ENCODE measurements around the gene OR4S2.

The OR4S2 gene

GRCh38 chr11:55648027-55648426 lies at the start of gene OR4S2:
TSS of gene OR4S2 (plus strand) at chr11:55648327. CDS start at chr11:55650904, 2,577 bp downstream.
- no peak for DNase-seq (ENCODE audit: low read depth)

- DNase-seq (ENCODE audit: low read depth): no peak
These were observed 40.6 kb upstream of the OR4S2 start, which contains the start of gene OR4C11 for GRCh38 chr11:55607545-55607944. TSS of gene OR4C11 (minus strand) at chr11:55607645. CDS start at chr11:55604373, 3,272 bp downstream.

GRCh38 chr11:55624531-55624930 lies 23.6 kb upstream of the OR4S2 start:
- DNase-seq (ENCODE audit: low read depth): no peak

- DNase-seq (ENCODE audit: low read depth): no peak
These were observed 13.3 kb upstream of the OR4S2 start, which contains the start of gene OR4P4 for GRCh38 chr11:55634813-55635212. TSS of gene OR4P4 (plus strand) at chr11:55635113.

- no peak for DNase-seq (ENCODE audit: low read depth)
These were observed 4.4 kb downstream of the OR4S2 start for GRCh38 chr11:55652560-55652959.

- DNase-seq (ENCODE audit: low read depth): no peak
These were observed 7.0 kb downstream of the OR4S2 start for GRCh38 chr11:55655096-55655495.

GRCh38 chr11:55658031-55658573 lies 10.0 kb downstream of the OR4S2 start:
- no peak for DNase-seq (ENCODE audit: low read depth)

- no peak for DNase-seq (ENCODE audit: low read depth)
These were observed 10.5 kb downstream of the OR4S2 start for GRCh38 chr11:55658608-55659007.

- no peak for DNase-seq (ENCODE audit: low read depth)
These were observed 13.8 kb downstream of the OR4S2 start, which contains the start of gene OR4C6 for GRCh38 chr11:55661901-55662300. TSS of gene OR4C6 (plus strand) at chr11:55662201. CDS start at chr11:55665167, 2,966 bp downstream.

GRCh38 chr11:55669376-55669775 lies 21.2 kb downstream of the OR4S2 start:
- DNase-seq (ENCODE audit: low read depth): no peak

- no peak for DNase-seq (ENCODE audit: low read depth)
These were observed 25.7 kb downstream of the OR4S2 start for GRCh38 chr11:55673860-55674259.

GRCh38 chr11:55697817-55698216 lies 49.7 kb downstream of the OR4S2 start:
- no peak for DNase-seq (ENCODE audit: low read depth)

- DNase-seq (ENCODE audit: low read depth): no peak
These were observed 53.3 kb downstream of the OR4S2 start for GRCh38 chr11:55701429-55701828.

Data from non-pigmented ciliary epithelial cell (primary cell).